Chondrocyte (in vitro differentiated cells): ENCODE measurements around the gene RPRD2. TPM values are rescaled to one million over a fixed set of nuclear protein-coding genes. Genes with fewer than 3 reads are reported as not detected.

Experiments used
- DNase-seq: peaks from one replicate; pipeline ENCODE4 v3.0.0; 2021; ENCODE audit warnings: mixed read lengths, low spot score
- H3K27ac Mint-ChIP-seq: one replicate; pipeline ENCODE4 v1.8.0; 2021; ENCODE audit warnings: mild to moderate bottlenecking, moderate library complexity, mixed read lengths; ENCODE audit not compliant: unreplicated experiment
- H3K27me3 Mint-ChIP-seq: 2 replicates; pipeline ENCODE4 v1.8.0; 2021; ENCODE audit warnings: low read depth, mixed read lengths
- H3K36me3 Mint-ChIP-seq: 2 replicates; pipeline ENCODE4 v1.8.0; 2021; ENCODE audit warnings: low read depth, mixed read lengths
- H3K4me1 Mint-ChIP-seq: 2 replicates; pipeline ENCODE4 v1.8.0; 2021; ENCODE audit warnings: low read depth, mild to moderate bottlenecking, mixed read lengths
- H3K4me3 Mint-ChIP-seq: one replicate; pipeline ENCODE4 v1.8.0; 2021; ENCODE audit warnings: mild to moderate bottlenecking, moderate library complexity, mixed read lengths; ENCODE audit not compliant: unreplicated experiment
- H3K9me3 Mint-ChIP-seq: 2 replicates; pipeline ENCODE4 v1.8.0; 2021; ENCODE audit warnings: low read depth, mixed read lengths
- CTCF ChIP-seq: fragments of 200-600 bp; sonication (generic); IDR thresholded peaks from 2 replicates; pipeline ENCODE4 v1.5.0; 2021; ENCODE audit warnings: antibody characterized with exemption, mild to moderate bottlenecking, moderate library complexity
- microRNA-seq: library from miRNA; unstranded; fragments of <30 nt; microRNA quantifications from one replicate; pipeline ENCODE4 v1.2.0, GENCODE V29; 2020; ENCODE audit warnings: borderline number of aligned reads
- total RNA-seq: library from RNA; stranded (reverse); gene quantifications from 3 replicates; pipeline ENCODE4 v1.2.1, GENCODE V29; 2021

Gene RPRD2
- total RNA-seq, 1 donor from 2014 or later = 22.2 TPM

GRCh38 chr1:150516050-150516591 lies 152.2 kb downstream of the RPRD2 start:
- peak overlapping the region; percentile 91 for H3K27ac Mint-ChIP-seq
- no peak for DNase-seq
- no peaks in the 10 kb centered on the region for H3K9me3 Mint-ChIP-seq
- TF ChIP-seq CTCF = no peak
- H3K27me3 Mint-ChIP-seq = no peaks in the 10 kb centered on the region
- peaks cover 19% of the 10 kb centered on the region for H3K4me1 Mint-ChIP-seq
- H3K36me3 Mint-ChIP-seq = peaks cover 10% of the 10 kb centered on the region
- peak overlapping the region; percentile 87 for H3K4me3 Mint-ChIP-seq

GRCh38 chr1:150516616-150517015 lies 152.7 kb downstream of the RPRD2 start:
- Mint-ChIP-seq H3K27me3 (no peaks in the 10 kb centered on the region), H3K4me1 (peaks cover 19% of the 10 kb centered on the region), H3K4me3 (peak overlapping the region; percentile 87), H3K36me3 (peaks cover 8% of the 10 kb centered on the region), H3K9me3 (no peaks in the 10 kb centered on the region), H3K27ac (peak overlapping the region; percentile 5)
- peak; percentile 56 for TF ChIP-seq CTCF
- DNase-seq = no peak

GRCh38 chr1:150521196-150521968 lies 157.4 kb downstream of the RPRD2 start:
- no peak for DNase-seq
- no peaks in the 10 kb centered on the region for H3K9me3 Mint-ChIP-seq
- no peak overlapping the region for H3K27ac Mint-ChIP-seq
- no peaks in the 10 kb centered on the region for H3K27me3 Mint-ChIP-seq
- no peaks in the 10 kb centered on the region for H3K36me3 Mint-ChIP-seq
- TF ChIP-seq CTCF = no peak
- H3K4me3 Mint-ChIP-seq = no peak overlapping the region
- H3K4me1 Mint-ChIP-seq = peaks cover 5% of the 10 kb centered on the region

- TF ChIP-seq CTCF = no peak
These were observed 161.4 kb downstream of the RPRD2 start for GRCh38 chr1:150525348-150525747.

More at GRCh38 chr1:150525348-150525747, 161.4 kb downstream of the RPRD2 start:
- no peaks in the 10 kb centered on the region for H3K27me3 Mint-ChIP-seq
- peaks cover 9% of the 10 kb centered on the region for H3K4me1 Mint-ChIP-seq
- H3K4me3 Mint-ChIP-seq = no peak overlapping the region
- no peaks in the 10 kb centered on the region for H3K36me3 Mint-ChIP-seq
- no peak for DNase-seq
- H3K27ac Mint-ChIP-seq = no peak overlapping the region
- no peaks in the 10 kb centered on the region for H3K9me3 Mint-ChIP-seq

Small RNA genes lying within 50 kb of the gene (microRNA-seq; reads per million reads assigned to microRNA genes)
- not detected for gene MIR6878

Other genes starting within 250 kb of the RPRD2 start
- gene PLEKHO1, start 214.2 kb upstream of the RPRD2 start, total RNA-seq = 40.7 to 55.4 TPM (median 52.5 TPM) in 3 replicates
- gene ANP32E, start 128.0 kb upstream of the RPRD2 start, total RNA-seq = 34.5 to 46.0 TPM (median 40.2 TPM) in 3 replicates
- gene CA14, start 106.4 kb upstream of the RPRD2 start, total RNA-seq = not detected in 3 replicates
- gene APH1A, start 95.1 kb upstream of the RPRD2 start, total RNA-seq = 83.0 to 99.5 TPM (median 89.7 TPM) in 3 replicates
- 29.0 to 31.9 TPM (median 31.0 TPM) in 3 replicates for gene C1orf54, start 91.4 kb upstream of the RPRD2 start, total RNA-seq
- gene CIART, start 81.6 kb upstream of the RPRD2 start, total RNA-seq = 3.1 to 3.9 TPM (median 3.1 TPM) in 3 replicates
- gene MRPS21, start 70.3 kb upstream of the RPRD2 start, total RNA-seq = 56.4 to 68.3 TPM (median 58.5 TPM) in 3 replicates
- gene PRPF3, start 42.6 kb upstream of the RPRD2 start, total RNA-seq = 36.5 to 52.1 TPM (median 39.6 TPM) in 3 replicates
- gene TARS2, start 123.3 kb downstream of the RPRD2 start, total RNA-seq = 13.6 to 20.0 TPM (median 15.6 TPM) in 3 replicates
- 3.6 to 9.1 TPM (median 8.2 TPM) in 3 replicates for gene ECM1, start 144.0 kb downstream of the RPRD2 start, total RNA-seq
- 1.2 TPM in 1 of 3 replicates, not detected in the others for gene FALEC, start 151.6 kb downstream of the RPRD2 start, total RNA-seq
- 3.6 to 5.7 TPM (median 5.1 TPM) in 3 replicates for gene ADAMTSL4, start 185.3 kb downstream of the RPRD2 start, total RNA-seq
- 211 to 264 TPM (median 255 TPM) in 3 replicates for gene MCL1, start 215.5 kb downstream of the RPRD2 start, total RNA-seq